Glutamatergic neuron (in vitro differentiated cells): Measurements from ENCODE around the gene CCDC63. TPM values are rescaled to one million over a fixed set of nuclear protein-coding genes. Genes with fewer than 3 reads are reported as not detected.

Experiments used
- DNase-seq: peaks from one replicate; pipeline ENCODE4 v3.0.0; 2022
- H3K27ac Mint-ChIP-seq: one replicate; pipeline ENCODE4 v1.8.0; 2020; ENCODE audit warnings: mild to moderate bottlenecking, mixed read lengths, inconsistent platforms; ENCODE audit not compliant: unreplicated experiment
- H3K27me3 Mint-ChIP-seq: one replicate; pipeline ENCODE4 v1.8.0; 2020; ENCODE audit warnings: mild to moderate bottlenecking, moderate library complexity, mixed read lengths, inconsistent platforms; ENCODE audit not compliant: unreplicated experiment
- H3K36me3 Mint-ChIP-seq: one replicate; pipeline ENCODE4 v1.8.0; 2020; ENCODE audit warnings: mild to moderate bottlenecking, mixed read lengths, inconsistent platforms; ENCODE audit not compliant: unreplicated experiment
- H3K4me1 Mint-ChIP-seq: one replicate; pipeline ENCODE4 v1.8.0; 2020; ENCODE audit warnings: mild to moderate bottlenecking, low read depth, mixed read lengths, inconsistent platforms; ENCODE audit not compliant: unreplicated experiment
- H3K4me3 Mint-ChIP-seq: one replicate; pipeline ENCODE4 v1.8.0; 2020; ENCODE audit warnings: mild to moderate bottlenecking, mixed read lengths, inconsistent platforms; ENCODE audit not compliant: unreplicated experiment
- H3K9me3 Mint-ChIP-seq: one replicate; pipeline ENCODE4 v1.8.0; 2020; ENCODE audit warnings: mild to moderate bottlenecking, moderate library complexity, mixed read lengths, inconsistent platforms; ENCODE audit not compliant: unreplicated experiment
- total RNA-seq: library from RNA; stranded (reverse); fragmentation: NEBNext Ultra II Directional; extraction: Animal tissue kit (Norgen Biotek cat#: 25700); gene quantifications from one replicate; pipeline ENCODE4 v1.2.1, GENCODE V29; 2021; ENCODE audit not compliant: unreplicated experiment
- TF ChIP-seq, protein P1 (sequence below): fragments of 200-600 bp; sonication (generic); IDR thresholded peaks from one replicate; pipeline ENCODE4 v1.5.0; 2021; ENCODE audit not compliant: partially characterized antibody, unreplicated experiment

Gene CCDC63
- total RNA-seq, 1 donor from 2014 or later: 0.32 TPM

- peak overlapping the region; percentile 5 for H3K4me3 Mint-ChIP-seq
- H3K9me3 Mint-ChIP-seq: peaks cover 7% of the 10 kb centered on the region
- no peaks in the 10 kb centered on the region for H3K36me3 Mint-ChIP-seq
- TF ChIP-seq, protein P1, sequence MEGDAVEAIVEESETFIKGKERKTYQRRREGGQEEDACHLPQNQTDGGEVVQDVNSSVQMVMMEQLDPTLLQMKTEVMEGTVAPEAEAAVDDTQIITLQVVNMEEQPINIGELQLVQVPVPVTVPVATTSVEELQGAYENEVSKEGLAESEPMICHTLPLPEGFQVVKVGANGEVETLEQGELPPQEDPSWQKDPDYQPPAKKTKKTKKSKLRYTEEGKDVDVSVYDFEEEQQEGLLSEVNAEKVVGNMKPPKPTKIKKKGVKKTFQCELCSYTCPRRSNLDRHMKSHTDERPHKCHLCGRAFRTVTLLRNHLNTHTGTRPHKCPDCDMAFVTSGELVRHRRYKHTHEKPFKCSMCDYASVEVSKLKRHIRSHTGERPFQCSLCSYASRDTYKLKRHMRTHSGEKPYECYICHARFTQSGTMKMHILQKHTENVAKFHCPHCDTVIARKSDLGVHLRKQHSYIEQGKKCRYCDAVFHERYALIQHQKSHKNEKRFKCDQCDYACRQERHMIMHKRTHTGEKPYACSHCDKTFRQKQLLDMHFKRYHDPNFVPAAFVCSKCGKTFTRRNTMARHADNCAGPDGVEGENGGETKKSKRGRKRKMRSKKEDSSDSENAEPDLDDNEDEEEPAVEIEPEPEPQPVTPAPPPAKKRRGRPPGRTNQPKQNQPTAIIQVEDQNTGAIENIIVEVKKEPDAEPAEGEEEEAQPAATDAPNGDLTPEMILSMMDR: no peak
- peaks cover 8% of the 10 kb centered on the region for H3K4me1 Mint-ChIP-seq
- H3K27me3 Mint-ChIP-seq: peaks cover 9% of the 10 kb centered on the region
- no peak for DNase-seq
- H3K27ac Mint-ChIP-seq: peak overlapping the region; percentile 79
Observed at GRCh38 chr12:110822821-110823415, 23.9 kb upstream of the CCDC63 start.

DNA sequence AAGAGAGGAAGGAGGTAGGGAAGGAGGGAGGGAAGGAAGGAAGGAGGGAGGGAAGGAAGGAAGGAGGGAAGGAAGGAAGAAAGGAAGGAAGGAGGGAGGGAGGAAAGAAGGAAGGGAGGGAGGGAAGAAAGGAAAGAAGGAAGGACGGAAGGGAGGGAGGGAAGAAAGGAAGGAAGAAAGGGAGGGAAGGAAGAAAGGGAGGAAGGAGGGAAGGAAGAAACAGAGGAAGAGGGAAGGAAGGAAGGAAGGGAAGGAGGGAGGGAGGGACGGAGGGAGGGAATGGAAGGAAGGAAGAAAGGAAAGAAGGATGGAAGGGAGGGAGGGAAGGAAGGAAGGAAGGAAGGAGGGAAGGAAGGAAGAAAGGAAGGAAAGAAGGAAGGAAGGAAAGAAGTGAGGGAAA lies 22.4 kb upstream of the CCDC63 start:
- Mint-ChIP-seq H3K4me3 (no peak overlapping the region), H3K27me3 (peaks cover 9% of the 10 kb centered on the region), H3K36me3 (no peaks in the 10 kb centered on the region), H3K27ac (no peak overlapping the region), H3K4me1 (peaks cover 8% of the 10 kb centered on the region), H3K9me3 (peaks cover 7% of the 10 kb centered on the region)
- no peak for DNase-seq
- TF ChIP-seq, protein P1: no peak

- TF ChIP-seq, protein P1: no peak
- no peaks in the 10 kb centered on the region for H3K36me3 Mint-ChIP-seq
- H3K4me1 Mint-ChIP-seq: peaks cover 8% of the 10 kb centered on the region
- peaks cover 9% of the 10 kb centered on the region for H3K27me3 Mint-ChIP-seq
- no peak for DNase-seq
- no peak overlapping the region for H3K4me3 Mint-ChIP-seq
- peaks cover 7% of the 10 kb centered on the region for H3K9me3 Mint-ChIP-seq
- H3K27ac Mint-ChIP-seq: no peak overlapping the region
Observed at GRCh38 chr12:110825530-110825929, 21.3 kb upstream of the CCDC63 start.

GRCh38 chr12:110826592-110827200 lies 20.1 kb upstream of the CCDC63 start:
- peaks cover 8% of the 10 kb centered on the region for H3K4me1 Mint-ChIP-seq
- peak overlapping the region; percentile 30 for H3K4me3 Mint-ChIP-seq
- TF ChIP-seq, protein P1: peak; percentile 90
- H3K36me3 Mint-ChIP-seq: no peaks in the 10 kb centered on the region
- H3K27ac Mint-ChIP-seq: peak overlapping the region; percentile 55
- H3K9me3 Mint-ChIP-seq: peaks cover 7% of the 10 kb centered on the region
- DNase-seq: peak; percentile 93
- peaks cover 7% of the 10 kb centered on the region for H3K27me3 Mint-ChIP-seq

DNA sequence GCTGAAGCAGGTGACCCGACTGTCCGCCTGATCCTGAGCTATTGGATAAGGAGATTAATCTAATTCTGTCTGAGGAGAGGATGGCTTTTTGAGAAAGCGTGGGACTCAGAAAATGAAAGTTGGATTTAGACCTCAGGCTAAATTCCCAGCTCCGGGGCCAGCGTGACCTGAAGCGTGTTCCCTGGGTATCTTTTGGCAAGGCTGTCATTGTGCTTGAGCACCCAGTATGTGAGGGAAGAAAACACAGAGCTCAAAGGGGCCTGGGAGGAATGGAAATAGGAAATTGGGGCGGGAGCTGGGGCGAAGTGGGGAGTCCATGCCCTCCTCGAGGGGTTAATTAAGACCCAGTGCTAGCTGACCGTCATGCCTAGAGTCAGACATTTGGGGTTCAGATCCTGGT lies 17.5 kb upstream of the CCDC63 start:
- peaks cover 7% of the 10 kb centered on the region for H3K27me3 Mint-ChIP-seq
- H3K9me3 Mint-ChIP-seq: peaks cover 1% of the 10 kb centered on the region
- H3K4me1 Mint-ChIP-seq: peaks cover 4% of the 10 kb centered on the region
- H3K36me3 Mint-ChIP-seq: no peaks in the 10 kb centered on the region
- H3K27ac Mint-ChIP-seq: no peak overlapping the region
- TF ChIP-seq, protein P1: no peak
- no peak overlapping the region for H3K4me3 Mint-ChIP-seq
- DNase-seq: no peak
